ENCODE measurements around the gene MARCOL. TPM values are rescaled to one million over a fixed set of nuclear protein-coding genes. Genes with fewer than 3 reads are reported as not detected.

The MARCOL gene
- total RNA-seq, 1 experiment from 2014 or later, result not detected

DNA sequence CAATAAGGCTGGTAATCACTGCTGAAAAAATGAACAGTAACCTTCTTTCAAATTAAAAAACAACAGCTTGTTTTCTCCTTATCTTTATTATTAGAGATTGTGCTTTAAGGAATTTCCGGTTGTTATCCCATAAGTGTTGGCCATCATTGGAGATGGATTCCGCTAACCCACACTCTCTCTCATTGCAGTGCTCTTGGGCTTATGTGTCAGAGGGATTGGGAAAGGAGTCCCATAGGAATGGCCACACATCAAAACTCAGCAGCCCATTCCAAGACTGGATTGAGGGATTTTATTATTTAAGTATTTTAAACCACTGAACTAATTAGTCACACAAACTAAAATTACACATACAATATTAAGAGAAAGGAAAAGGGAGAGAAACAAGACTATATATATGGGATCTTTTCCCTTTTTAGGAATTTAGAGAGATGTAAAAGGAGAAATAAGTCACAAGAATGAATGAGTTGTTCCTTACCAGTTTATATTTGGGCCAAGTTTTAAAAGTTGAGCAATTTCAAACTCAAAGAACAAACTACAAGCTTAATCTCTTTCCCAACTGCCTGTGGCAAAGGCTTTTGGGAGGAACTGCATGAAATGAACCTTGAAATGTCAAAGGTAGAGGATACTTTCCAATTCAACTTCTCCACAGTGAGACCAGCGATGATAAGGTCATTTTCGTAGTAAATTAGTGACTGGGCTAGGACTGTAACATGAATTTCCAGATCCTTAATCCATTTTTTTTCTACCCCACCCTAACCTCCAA lies 33.1 kb upstream of the MARCOL start:
- Mint-ChIP-seq H3K27me3 (ENCODE audit: low read depth) (no peaks in the 10 kb centered on the region), H3K4me1 (no peaks in the 10 kb centered on the region), H3K9me3 (no peaks in the 10 kb centered on the region), H3K4me3 (no peak overlapping the region), H3K36me3 (no peaks in the 10 kb centered on the region), H3K27ac (no peak overlapping the region)
- TF ChIP-seq TEAD4 (CRISPR knock-in tag; IDR thresholded peaks at IDR 0.05), result no peak
- TF ChIP-seq, protein P1, sequence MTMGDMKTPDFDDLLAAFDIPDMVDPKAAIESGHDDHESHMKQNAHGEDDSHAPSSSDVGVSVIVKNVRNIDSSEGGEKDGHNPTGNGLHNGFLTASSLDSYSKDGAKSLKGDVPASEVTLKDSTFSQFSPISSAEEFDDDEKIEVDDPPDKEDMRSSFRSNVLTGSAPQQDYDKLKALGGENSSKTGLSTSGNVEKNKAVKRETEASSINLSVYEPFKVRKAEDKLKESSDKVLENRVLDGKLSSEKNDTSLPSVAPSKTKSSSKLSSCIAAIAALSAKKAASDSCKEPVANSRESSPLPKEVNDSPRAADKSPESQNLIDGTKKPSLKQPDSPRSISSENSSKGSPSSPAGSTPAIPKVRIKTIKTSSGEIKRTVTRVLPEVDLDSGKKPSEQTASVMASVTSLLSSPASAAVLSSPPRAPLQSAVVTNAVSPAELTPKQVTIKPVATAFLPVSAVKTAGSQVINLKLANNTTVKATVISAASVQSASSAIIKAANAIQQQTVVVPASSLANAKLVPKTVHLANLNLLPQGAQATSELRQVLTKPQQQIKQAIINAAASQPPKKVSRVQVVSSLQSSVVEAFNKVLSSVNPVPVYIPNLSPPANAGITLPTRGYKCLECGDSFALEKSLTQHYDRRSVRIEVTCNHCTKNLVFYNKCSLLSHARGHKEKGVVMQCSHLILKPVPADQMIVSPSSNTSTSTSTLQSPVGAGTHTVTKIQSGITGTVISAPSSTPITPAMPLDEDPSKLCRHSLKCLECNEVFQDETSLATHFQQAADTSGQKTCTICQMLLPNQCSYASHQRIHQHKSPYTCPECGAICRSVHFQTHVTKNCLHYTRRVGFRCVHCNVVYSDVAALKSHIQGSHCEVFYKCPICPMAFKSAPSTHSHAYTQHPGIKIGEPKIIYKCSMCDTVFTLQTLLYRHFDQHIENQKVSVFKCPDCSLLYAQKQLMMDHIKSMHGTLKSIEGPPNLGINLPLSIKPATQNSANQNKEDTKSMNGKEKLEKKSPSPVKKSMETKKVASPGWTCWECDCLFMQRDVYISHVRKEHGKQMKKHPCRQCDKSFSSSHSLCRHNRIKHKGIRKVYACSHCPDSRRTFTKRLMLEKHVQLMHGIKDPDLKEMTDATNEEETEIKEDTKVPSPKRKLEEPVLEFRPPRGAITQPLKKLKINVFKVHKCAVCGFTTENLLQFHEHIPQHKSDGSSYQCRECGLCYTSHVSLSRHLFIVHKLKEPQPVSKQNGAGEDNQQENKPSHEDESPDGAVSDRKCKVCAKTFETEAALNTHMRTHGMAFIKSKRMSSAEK (CRISPR knock-in tag; IDR thresholded peaks at IDR 0.05; ENCODE audit: borderline replicate concordance), result no peak
- TF ChIP-seq, protein P2, sequence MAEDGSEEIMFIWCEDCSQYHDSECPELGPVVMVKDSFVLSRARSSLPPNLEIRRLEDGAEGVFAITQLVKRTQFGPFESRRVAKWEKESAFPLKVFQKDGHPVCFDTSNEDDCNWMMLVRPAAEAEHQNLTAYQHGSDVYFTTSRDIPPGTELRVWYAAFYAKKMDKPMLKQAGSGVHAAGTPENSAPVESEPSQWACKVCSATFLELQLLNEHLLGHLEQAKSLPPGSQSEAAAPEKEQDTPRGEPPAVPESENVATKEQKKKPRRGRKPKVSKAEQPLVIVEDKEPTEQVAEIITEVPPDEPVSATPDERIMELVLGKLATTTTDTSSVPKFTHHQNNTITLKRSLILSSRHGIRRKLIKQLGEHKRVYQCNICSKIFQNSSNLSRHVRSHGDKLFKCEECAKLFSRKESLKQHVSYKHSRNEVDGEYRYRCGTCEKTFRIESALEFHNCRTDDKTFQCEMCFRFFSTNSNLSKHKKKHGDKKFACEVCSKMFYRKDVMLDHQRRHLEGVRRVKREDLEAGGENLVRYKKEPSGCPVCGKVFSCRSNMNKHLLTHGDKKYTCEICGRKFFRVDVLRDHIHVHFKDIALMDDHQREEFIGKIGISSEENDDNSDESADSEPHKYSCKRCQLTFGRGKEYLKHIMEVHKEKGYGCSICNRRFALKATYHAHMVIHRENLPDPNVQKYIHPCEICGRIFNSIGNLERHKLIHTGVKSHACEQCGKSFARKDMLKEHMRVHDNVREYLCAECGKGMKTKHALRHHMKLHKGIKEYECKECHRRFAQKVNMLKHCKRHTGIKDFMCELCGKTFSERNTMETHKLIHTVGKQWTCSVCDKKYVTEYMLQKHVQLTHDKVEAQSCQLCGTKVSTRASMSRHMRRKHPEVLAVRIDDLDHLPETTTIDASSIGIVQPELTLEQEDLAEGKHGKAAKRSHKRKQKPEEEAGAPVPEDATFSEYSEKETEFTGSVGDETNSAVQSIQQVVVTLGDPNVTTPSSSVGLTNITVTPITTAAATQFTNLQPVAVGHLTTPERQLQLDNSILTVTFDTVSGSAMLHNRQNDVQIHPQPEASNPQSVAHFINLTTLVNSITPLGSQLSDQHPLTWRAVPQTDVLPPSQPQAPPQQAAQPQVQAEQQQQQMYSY (CRISPR knock-in tag; IDR thresholded peaks at IDR 0.05), result no peak
- TF ChIP-seq CBFB (CRISPR knock-in tag; IDR thresholded peaks at IDR 0.05; ENCODE audit: low read depth), result no peak
- no peak for TF ChIP-seq NFYB (CRISPR knock-in tag; conservative IDR thresholded peaks at IDR 0.05; ENCODE audit: low read depth)
- TF ChIP-seq, protein P3, sequence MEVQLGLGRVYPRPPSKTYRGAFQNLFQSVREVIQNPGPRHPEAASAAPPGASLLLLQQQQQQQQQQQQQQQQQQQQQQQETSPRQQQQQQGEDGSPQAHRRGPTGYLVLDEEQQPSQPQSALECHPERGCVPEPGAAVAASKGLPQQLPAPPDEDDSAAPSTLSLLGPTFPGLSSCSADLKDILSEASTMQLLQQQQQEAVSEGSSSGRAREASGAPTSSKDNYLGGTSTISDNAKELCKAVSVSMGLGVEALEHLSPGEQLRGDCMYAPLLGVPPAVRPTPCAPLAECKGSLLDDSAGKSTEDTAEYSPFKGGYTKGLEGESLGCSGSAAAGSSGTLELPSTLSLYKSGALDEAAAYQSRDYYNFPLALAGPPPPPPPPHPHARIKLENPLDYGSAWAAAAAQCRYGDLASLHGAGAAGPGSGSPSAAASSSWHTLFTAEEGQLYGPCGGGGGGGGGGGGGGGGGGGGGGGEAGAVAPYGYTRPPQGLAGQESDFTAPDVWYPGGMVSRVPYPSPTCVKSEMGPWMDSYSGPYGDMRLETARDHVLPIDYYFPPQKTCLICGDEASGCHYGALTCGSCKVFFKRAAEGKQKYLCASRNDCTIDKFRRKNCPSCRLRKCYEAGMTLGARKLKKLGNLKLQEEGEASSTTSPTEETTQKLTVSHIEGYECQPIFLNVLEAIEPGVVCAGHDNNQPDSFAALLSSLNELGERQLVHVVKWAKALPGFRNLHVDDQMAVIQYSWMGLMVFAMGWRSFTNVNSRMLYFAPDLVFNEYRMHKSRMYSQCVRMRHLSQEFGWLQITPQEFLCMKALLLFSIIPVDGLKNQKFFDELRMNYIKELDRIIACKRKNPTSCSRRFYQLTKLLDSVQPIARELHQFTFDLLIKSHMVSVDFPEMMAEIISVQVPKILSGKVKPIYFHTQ (CRISPR knock-in tag; IDR thresholded peaks at IDR 0.05), result no peak
- no peak for TF ChIP-seq NR1H2 (CRISPR knock-in tag; IDR thresholded peaks at IDR 0.05)
- no peak for TF ChIP-seq GABPB1 (CRISPR knock-in tag; IDR thresholded peaks at IDR 0.05)
- TF ChIP-seq, protein P4, sequence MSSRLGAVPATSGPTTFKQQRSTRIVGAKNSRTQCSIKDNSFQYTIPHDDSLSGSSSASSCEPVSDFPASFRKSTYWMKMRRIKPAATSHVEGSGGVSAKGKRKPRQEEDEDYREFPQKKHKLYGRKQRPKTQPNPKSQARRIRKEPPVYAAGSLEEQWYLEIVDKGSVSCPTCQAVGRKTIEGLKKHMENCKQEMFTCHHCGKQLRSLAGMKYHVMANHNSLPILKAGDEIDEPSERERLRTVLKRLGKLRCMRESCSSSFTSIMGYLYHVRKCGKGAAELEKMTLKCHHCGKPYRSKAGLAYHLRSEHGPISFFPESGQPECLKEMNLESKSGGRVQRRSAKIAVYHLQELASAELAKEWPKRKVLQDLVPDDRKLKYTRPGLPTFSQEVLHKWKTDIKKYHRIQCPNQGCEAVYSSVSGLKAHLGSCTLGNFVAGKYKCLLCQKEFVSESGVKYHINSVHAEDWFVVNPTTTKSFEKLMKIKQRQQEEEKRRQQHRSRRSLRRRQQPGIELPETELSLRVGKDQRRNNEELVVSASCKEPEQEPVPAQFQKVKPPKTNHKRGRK (CRISPR knock-in tag; IDR thresholded peaks at IDR 0.05; ENCODE audit: borderline replicate concordance), result no peak
- TF ChIP-seq FOXK1 (CRISPR knock-in tag; IDR thresholded peaks at IDR 0.05), result no peak
- no peak for TF ChIP-seq IRF2 (CRISPR knock-in tag; IDR thresholded peaks at IDR 0.05; ENCODE audit: borderline replicate concordance, low read depth)
- TF ChIP-seq, protein P5, sequence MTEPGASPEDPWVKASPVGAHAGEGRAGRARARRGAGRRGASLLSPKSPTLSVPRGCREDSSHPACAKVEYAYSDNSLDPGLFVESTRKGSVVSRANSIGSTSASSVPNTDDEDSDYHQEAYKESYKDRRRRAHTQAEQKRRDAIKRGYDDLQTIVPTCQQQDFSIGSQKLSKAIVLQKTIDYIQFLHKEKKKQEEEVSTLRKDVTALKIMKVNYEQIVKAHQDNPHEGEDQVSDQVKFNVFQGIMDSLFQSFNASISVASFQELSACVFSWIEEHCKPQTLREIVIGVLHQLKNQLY (CRISPR knock-in tag; IDR thresholded peaks at IDR 0.05), result no peak
- no peak for TF ChIP-seq RORB (CRISPR knock-in tag; IDR thresholded peaks at IDR 0.05)
- TF ChIP-seq ATF1 (CRISPR knock-in tag; IDR thresholded peaks at IDR 0.05), result no peak
- TF ChIP-seq TCF7 (CRISPR knock-in tag; IDR thresholded peaks at IDR 0.05; ENCODE audit: low read depth), result no peak
- TF ChIP-seq PRRX2 (CRISPR knock-in tag; IDR thresholded peaks at IDR 0.05), result no peak
- TF ChIP-seq HMGA2 (CRISPR knock-in tag; IDR thresholded peaks at IDR 0.05), result no peak
- TF ChIP-seq MXD4 (CRISPR knock-in tag; IDR thresholded peaks at IDR 0.05; ENCODE audit: borderline replicate concordance), result no peak
- TF ChIP-seq, protein P6, sequence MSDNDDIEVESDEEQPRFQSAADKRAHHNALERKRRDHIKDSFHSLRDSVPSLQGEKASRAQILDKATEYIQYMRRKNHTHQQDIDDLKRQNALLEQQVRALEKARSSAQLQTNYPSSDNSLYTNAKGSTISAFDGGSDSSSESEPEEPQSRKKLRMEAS (CRISPR knock-in tag; IDR thresholded peaks at IDR 0.05), result no peak
- ATAC-seq (no peak), DNase-seq (ENCODE audit: low spot score) (no peak)
- ChIA-PET POLR2A (no interaction called here), CTCF (no interaction called here)

All from WTC11 (cell line).